GM18520 (cell line): Measurements from ENCODE around the gene DERA.
"Not testable (repeated sequence)": the region's sequence is repeated elsewhere in the genome, so short reads cannot be mapped to it uniquely, and the experiment has no call there.

ENCODE experiments used
- ATAC-seq: cut with Tn5 transposase; IDR thresholded peaks from one replicate; pipeline ENCODE4 v1.9.1; 2021; ENCODE audit not compliant: unreplicated experiment

Gene DERA

GRCh38 chr12:15956413-15957185, 45.5 kb downstream of the DERA start:
- ATAC-seq = no peak

GRCh38 chr12:15962760-15963159, 51.6 kb downstream of the DERA start:
- ATAC-seq = no peak

GRCh38 chr12:15963271-15963670, 52.1 kb downstream of the DERA start:
- ATAC-seq = no peak

- ATAC-seq = no peak
These were observed 55.3 kb downstream of the DERA start for GRCh38 chr12:15966426-15966825.

GRCh38 chr12:15967053-15967452, 55.9 kb downstream of the DERA start:
- ATAC-seq = not testable (repeated sequence)

GRCh38 chr12:15971211-15971610, 60.1 kb downstream of the DERA start:
- ATAC-seq = no peak

- no peak for ATAC-seq
These were observed 61.8 kb downstream of the DERA start for GRCh38 chr12:15972894-15973293.

GRCh38 chr12:15977999-15978951, 67.1 kb downstream of the DERA start:
- ATAC-seq = no peak

- ATAC-seq = peak; percentile 38
These were observed 68.3 kb downstream of the DERA start for GRCh38 chr12:15979096-15980092.

- no peak for ATAC-seq
These were observed 70.9 kb downstream of the DERA start for GRCh38 chr12:15982071-15982470.

- no peak for ATAC-seq
These were observed 71.3 kb downstream of the DERA start for GRCh38 chr12:15982471-15982870.

- no peak for ATAC-seq
These were observed 71.8 kb downstream of the DERA start for GRCh38 chr12:15982921-15983320.

GRCh38 chr12:15984097-15984800, 73.1 kb downstream of the DERA start:
- no peak for ATAC-seq

- no peak for ATAC-seq
These were observed 73.8 kb downstream of the DERA start for GRCh38 chr12:15984963-15985362.

- no peak for ATAC-seq
These were observed 76.6 kb downstream of the DERA start for GRCh38 chr12:15987696-15988095.

GRCh38 chr12:15988983-15989755, 78.0 kb downstream of the DERA start:
- no peak for ATAC-seq

GRCh38 chr12:15995801-15996200, 84.7 kb downstream of the DERA start:
- no peak for ATAC-seq

- ATAC-seq = no peak
These were observed 85.1 kb downstream of the DERA start for GRCh38 chr12:15996254-15996653.

GRCh38 chr12:15996948-15997347, 85.8 kb downstream of the DERA start:
- ATAC-seq = no peak
